NCI-H2227 (cell line): ENCODE data around the gene SH2D4B.

Source experiments
- DNase-seq: peaks from one replicate; lab custom pipeline; 2025; ENCODE audit not compliant: unreplicated experiment; lab: John Stamatoyannopoulos, UW

SH2D4B gene

DNA sequence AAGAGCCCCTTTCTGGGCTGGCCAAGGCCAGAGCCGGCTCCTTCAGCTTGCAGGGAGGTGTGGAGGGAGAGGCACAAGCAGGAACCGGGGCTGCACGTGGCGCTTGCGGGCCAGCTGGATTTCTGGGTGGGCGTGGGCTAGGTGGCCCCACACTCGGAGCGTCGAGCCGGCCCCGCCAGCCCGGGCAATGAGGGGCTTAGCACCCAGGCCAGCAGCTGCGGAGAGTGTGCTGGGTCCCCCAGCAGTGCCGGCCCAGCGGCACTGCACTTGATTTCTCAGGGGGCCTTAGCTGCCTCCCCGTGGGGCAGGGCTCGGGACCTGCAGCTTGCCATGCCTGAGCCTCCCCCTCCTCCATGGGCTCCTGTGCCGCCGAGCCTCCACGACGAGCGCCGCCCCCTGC is 48.1 kb downstream of the SH2D4B start:
- DNase-seq = no peak

DNA sequence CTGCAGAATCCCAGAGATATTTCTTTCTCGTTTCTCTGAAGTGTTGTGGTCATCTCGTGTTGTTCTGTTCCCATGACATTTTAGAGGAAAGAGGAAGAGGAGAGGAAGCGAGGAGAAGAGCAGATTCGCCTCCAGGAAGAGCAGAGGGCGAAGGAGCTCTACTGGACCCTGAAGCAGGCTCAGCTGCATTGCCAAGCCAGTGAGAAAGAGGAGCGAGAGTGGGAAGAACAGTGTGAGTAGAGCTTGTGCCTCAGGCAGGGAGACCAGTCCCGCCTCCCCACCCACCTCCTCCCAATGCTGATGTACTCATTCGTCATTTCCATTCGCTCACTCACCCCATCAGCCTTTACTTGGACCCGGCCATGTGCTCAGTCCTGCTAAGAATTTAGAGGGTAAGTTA is 50.8 kb downstream of the SH2D4B start:
- no peak for DNase-seq

DNA sequence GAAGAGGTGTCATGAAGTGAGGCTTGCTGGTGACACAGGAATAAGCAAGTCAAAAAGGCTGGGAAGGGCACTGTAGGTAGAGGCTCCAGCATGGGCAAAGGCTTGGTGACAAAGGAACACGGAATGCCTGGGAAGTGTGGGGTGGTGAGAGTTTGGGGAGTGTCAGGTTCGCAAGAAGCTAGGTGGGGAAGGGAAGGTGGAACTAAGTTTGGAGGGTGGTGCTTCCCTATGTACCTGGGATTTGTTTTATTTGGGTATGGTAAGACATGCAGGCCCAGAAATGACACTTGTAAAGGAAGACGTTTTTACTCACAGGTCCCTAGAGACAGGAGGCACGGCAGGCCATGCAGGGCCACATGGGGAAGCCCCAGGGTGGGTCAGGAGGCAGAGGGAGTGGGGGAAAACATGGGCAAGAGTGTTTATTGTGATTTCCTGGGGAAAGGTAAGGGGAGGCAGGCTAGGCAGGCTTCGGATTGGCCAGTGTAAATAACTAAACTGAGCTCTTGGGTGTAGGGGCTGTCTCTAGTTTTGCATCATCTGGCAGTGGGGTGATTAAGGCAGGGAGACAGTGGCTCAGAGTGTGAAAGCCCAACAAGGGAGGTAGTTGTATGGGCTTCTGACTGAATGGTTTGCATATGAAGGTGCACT is 52.1 kb downstream of the SH2D4B start:
- DNase-seq = no peak

GRCh38 chr10:80590585-80591125 is 53.0 kb downstream of the SH2D4B start:
- DNase-seq = no peak

GRCh38 chr10:80596391-80597257 is 58.9 kb downstream of the SH2D4B start:
- DNase-seq = peak; percentile 5

GRCh38 chr10:80598084-80598798 is 60.5 kb downstream of the SH2D4B start:
- no peak for DNase-seq

- DNase-seq = no peak
Observed at GRCh38 chr10:80598951-80599350, 61.2 kb downstream of the SH2D4B start.

GRCh38 chr10:80599424-80599847 is 61.7 kb downstream of the SH2D4B start:
- peak; percentile 43 for DNase-seq

- no peak for DNase-seq
Observed at GRCh38 chr10:80600256-80600655, 62.6 kb downstream of the SH2D4B start.

DNA sequence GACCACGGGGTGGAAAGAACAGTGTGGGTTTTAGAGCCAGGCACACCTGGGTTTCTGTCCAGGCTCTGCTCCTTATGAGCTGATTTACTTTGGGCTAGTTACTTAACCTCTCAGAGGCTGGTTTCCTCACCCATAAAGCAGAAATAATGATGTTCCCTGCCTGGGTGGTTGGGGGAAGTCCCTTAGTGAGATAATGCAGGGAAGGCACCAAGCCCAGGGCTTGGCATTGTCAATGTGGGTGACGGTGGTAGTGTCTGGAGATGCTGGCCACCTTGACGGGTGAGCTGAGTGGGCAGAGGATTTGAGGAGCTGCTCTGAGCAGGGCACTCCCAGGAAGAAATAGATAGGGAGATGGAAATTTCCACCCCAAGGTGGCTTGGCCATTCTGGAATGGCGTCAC is 65.2 kb downstream of the SH2D4B start:
- DNase-seq = no peak

- DNase-seq = no peak
Observed at GRCh38 chr10:80603516-80603915, 65.8 kb downstream of the SH2D4B start.

DNA sequence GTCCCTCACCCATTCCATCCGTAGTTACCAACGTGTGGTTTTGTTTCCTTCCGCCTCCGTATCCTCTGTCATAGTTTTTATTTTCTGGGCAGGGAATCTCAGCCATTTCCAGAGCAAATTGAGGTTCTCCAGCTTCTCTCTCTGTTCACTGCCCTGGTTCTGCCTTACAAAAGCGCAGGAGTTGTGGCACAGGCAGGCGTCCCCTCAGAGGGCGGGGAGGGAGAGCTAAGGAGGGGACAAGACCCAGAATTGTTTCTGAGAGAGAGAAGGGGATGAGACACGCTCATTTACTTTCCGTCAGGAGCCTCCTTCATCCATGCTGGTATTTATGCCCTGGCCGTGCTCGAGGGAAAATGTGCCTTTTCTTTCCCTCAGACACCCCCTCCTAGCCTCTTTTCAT is 71.0 kb downstream of the SH2D4B start:
- DNase-seq = no peak

- DNase-seq = no peak
Observed at GRCh38 chr10:80609331-80609730, 71.6 kb downstream of the SH2D4B start.

DNA sequence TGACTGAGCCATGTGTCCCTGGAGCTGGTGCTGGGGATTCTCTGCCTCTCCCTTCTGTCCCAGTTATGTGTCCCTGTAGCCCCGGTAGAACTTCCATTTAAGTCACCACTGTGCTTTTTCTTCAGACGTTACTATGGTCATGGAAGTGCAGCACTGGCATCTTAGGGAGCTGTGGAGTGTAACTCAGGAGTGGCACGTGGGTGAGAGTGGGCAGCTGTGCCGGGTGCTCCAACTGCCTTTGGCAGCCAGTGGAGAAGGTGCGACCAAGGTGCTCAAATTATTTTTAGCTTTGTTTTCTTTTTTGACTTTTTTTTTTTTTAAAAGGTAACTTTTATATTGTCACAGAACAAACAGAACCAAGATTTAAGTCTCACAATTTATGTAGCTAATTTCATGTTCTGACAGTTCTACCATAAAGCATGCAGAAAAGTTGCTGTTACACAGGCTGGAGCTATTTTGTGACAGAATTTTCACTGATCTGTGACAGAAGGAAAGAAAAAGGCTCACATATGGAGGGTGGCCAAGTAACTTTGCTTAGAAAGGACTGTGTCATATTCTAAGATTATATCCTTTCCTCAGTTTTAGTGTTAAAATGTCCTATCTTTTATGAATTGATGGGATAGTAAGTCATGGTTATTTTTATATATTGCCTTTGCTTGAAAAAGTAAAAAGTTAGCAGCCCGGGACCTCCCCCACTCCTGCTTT is 73.9 kb downstream of the SH2D4B start:
- DNase-seq = no peak

DNA sequence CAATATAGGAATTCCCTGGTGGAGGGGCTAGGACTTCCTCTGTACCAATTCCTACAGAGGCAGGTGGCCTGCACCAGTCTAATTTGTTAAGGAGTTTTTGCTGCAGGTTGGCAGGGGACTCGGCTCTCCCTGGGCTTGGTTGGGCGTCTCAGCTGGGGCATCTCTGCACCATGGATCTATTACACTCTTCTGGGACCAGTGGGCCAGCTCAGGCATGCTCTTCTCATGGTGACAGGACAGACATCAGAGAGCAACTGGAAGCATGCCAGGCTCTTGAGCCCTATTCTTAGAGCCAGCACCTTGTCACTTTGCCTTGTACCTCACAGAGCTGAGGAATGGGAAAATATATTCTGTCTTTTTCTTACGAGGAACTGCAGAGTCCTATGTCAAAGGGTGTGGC is 74.6 kb downstream of the SH2D4B start:
- no peak for DNase-seq

DNA sequence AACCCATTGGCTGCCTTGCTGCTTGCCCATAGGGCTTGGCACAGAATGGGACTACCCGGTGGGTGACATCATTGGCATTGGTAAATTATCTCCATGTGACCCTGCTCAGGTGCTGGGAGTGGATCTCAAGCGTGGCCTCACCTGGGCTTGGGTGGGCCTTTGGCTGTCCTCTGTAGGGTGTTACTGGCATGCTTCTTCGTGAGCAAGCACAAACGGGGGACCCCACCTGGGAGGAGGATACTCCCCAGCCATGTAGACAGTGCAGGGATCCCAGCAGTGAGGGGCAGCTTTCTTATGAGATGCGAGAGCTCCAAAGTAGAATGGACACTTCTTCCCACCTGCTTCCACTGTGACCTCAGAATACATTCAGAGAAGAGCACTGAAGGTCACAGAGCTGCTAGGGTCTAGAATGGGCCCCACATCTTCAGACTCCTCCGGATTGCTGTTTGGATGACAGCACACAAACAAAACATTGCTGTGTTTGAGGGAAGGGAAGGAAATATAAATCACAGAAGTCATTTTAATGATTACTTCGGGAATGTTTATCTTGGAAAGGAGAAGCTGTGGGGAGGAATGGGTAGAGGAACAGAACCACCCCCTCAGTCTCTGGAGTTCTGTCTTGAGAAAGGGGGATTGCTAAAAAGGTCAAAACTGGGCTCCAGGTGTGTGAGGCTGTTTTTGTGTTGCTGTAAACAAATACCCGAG is 75.9 kb downstream of the SH2D4B start:
- no peak for DNase-seq

GRCh38 chr10:80614576-80615416 is 77.1 kb downstream of the SH2D4B start:
- no peak for DNase-seq

DNA sequence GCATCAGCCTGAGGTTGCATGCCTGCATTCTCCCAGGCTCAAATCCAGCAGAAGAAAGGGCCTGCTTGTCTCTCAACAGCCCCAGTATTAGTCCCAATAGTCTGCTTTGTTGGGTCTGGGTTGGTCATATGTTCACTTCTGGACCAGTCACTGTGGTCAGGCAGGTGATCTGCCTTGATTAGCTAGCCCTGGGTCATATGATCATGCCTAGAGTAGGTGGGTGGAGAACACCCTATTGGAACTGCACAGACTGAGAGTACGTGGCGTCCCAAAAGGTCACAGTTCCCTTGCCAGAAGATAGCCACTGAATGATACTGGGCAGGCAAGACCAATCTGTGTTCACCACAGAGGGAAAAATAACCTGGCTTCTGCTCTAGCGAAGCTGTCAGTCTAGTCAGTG is 80.1 kb downstream of the SH2D4B start:
- no peak for DNase-seq

DNA sequence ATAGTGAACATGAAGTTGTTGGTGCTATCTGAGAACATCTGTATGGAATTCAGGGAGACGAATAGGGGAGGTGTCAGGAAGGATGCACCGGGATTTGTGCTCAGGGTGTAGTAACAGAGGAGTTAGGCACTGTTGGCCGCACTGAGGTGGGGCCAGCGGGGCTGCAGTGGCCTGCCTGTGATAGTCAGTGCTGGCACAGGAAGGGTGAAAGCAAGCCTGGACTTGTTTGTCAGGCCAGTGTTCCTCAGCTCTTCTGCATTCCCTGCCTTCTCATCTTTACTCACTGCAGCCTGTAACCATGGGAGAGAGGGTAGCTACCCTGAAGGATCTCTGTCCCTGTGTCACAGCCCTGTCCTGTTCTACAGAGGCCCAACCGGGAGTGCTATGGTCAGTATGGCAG is 81.3 kb downstream of the SH2D4B start:
- no peak for DNase-seq
